Osteocyte (in vitro differentiated cells): Measurements from ENCODE around the gene EIF4G2. TPM values are rescaled to one million over a fixed set of nuclear protein-coding genes. Genes with fewer than 3 reads are reported as not detected.

ENCODE experiments used
- DNase-seq: peaks from one replicate; pipeline ENCODE4 v3.0.0; 2021; ENCODE audit warnings: mixed read lengths; ENCODE audit not compliant: unreplicated experiment; ENCODE audit errors: extremely low spot score
- H3K27ac Mint-ChIP-seq: one replicate; pipeline ENCODE4 v1.8.0; 2021; ENCODE audit warnings: mild to moderate bottlenecking, mixed read lengths; ENCODE audit not compliant: unreplicated experiment
- H3K27me3 Mint-ChIP-seq: one replicate; pipeline ENCODE4 v1.8.0; 2021; ENCODE audit warnings: mixed read lengths; ENCODE audit not compliant: unreplicated experiment
- H3K36me3 Mint-ChIP-seq: one replicate; pipeline ENCODE4 v1.8.0; 2021; ENCODE audit warnings: mixed read lengths; ENCODE audit not compliant: unreplicated experiment
- H3K4me1 Mint-ChIP-seq: one replicate; pipeline ENCODE4 v1.8.0; 2021; ENCODE audit warnings: mixed read lengths; ENCODE audit not compliant: unreplicated experiment
- H3K4me3 Mint-ChIP-seq: one replicate; pipeline ENCODE4 v1.8.0; 2021; ENCODE audit warnings: mild to moderate bottlenecking, moderate library complexity, mixed read lengths; ENCODE audit not compliant: unreplicated experiment
- H3K9me3 Mint-ChIP-seq: one replicate; pipeline ENCODE4 v1.8.0; 2021; ENCODE audit warnings: mixed read lengths; ENCODE audit not compliant: unreplicated experiment
- CTCF ChIP-seq: fragments of 200-600 bp; sonication (generic); IDR thresholded peaks from 2 replicates; pipeline ENCODE4 v1.5.0; 2021; ENCODE audit warnings: antibody characterized with exemption, mild to moderate bottlenecking, moderate library complexity
- total RNA-seq: library from RNA; stranded (reverse); gene quantifications from 2 replicates; pipeline ENCODE4 v1.2.1, GENCODE V29; 2021

The EIF4G2 gene
- total RNA-seq, 1 donor from 2014 or later, result 966 TPM

GRCh38 chr11:10752486-10752885 lies 56.2 kb downstream of the EIF4G2 start:
- no peak for TF ChIP-seq CTCF
- Mint-ChIP-seq H3K27ac (no peak overlapping the region), H3K4me1 (peaks cover 13% of the 10 kb centered on the region), H3K36me3 (peaks cover 18% of the 10 kb centered on the region), H3K27me3 (no peaks in the 10 kb centered on the region), H3K4me3 (peak overlapping the region; percentile 94), H3K9me3 (no peaks in the 10 kb centered on the region)
- no peak for DNase-seq

DNA sequence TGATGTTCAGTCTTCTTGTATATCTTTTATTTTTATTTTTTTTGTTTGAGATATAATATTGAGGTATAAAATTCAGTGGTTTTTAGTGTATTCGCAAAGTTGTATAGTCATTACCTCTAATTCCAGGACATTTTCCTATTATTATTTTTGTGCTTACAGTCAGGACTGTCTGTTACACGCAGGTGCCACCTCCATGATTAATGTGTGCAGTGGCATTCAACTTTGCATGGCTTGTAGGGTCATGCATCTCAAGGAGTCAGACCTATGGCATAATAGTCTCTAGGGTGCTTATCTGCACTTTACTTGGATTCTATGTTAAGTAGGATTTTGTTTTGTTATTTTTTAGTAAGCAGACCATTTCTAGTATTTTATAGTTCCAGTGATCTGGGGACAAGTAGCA lies 56.7 kb downstream of the EIF4G2 start:
- peaks cover 15% of the 10 kb centered on the region for H3K36me3 Mint-ChIP-seq
- no peaks in the 10 kb centered on the region for H3K27me3 Mint-ChIP-seq
- H3K4me3 Mint-ChIP-seq, result peak overlapping the region; percentile 94
- no peak for DNase-seq
- peak overlapping the region; percentile 99 for H3K27ac Mint-ChIP-seq
- H3K4me1 Mint-ChIP-seq, result peaks cover 13% of the 10 kb centered on the region
- TF ChIP-seq CTCF, result no peak
- H3K9me3 Mint-ChIP-seq, result no peaks in the 10 kb centered on the region

DNA sequence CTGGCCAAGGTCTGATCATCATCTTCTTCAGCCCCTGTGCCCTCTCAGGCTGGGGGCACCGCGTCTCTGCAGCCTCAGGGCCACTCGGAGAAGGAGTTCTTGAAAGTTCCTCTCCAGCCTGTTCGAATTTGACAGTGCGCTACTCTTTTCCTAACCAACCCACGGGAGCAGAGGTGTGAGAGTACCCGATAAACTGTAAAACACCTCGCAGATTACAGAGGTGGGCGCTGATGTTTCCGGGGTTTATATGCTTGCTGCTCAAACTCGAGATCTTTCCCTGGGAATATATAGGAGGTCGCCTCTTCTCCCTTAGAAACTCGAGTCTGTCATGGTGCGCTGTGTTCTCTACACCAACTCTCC lies 57.2 kb downstream of the EIF4G2 start:
- Mint-ChIP-seq H3K4me3 (peak overlapping the region; percentile 94), H3K9me3 (no peaks in the 10 kb centered on the region), H3K4me1 (peaks cover 13% of the 10 kb centered on the region), H3K27ac (peak overlapping the region; percentile 99), H3K27me3 (no peaks in the 10 kb centered on the region), H3K36me3 (peaks cover 13% of the 10 kb centered on the region)
- DNase-seq, result no peak
- no peak for TF ChIP-seq CTCF

DNA sequence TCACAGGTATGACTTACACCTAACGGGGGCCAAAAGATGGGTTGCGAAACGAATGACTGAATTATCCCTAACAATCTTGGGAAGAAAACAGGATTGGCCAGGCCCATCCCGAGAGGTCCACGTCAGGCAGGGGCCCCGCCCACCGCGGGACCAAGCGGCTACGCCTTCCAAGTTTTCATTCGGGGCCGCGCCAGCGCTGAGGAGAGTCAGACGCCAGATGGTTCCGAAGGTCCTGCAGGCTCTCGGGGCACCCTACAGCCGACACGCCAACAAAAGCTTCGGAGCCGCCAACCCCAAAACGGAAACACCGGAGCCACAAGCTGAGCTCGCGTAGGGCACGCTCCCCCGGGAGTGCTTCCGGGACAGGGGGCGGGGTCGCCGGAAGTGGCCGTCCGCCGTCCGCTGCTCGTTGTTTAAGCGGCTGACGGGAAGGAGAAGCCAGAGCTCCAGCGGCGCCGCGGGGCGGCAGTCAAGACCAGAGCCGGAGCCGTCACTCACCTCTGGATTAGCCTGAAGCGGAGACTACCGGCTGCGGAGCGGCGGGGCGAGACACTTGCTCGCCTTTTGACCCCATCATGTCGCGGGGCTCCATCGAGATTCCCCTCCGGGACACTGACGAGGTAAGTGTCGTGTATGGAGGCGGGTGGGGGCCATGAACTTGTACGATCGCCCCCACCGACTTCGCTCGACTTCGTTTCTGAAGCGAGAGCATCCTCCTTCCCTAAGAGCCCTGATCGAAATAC lies 57.7 kb downstream of the EIF4G2 start, which contains the start of gene CTR9:
TSS of gene CTR9 (plus strand) at position 409 of the 743 bp plus-strand sequence. CDS start at position 576, 167 bp downstream.
- peaks cover 13% of the 10 kb centered on the region for H3K4me1 Mint-ChIP-seq
- DNase-seq, result peak; percentile 97
- H3K27ac Mint-ChIP-seq, result peak within 1 kb of the TSS; percentile 99
- peak; percentile 26 for TF ChIP-seq CTCF
- H3K9me3 Mint-ChIP-seq, result no peaks in the 10 kb centered on the region
- peak within 1 kb of the TSS; percentile 94 for H3K4me3 Mint-ChIP-seq
- H3K27me3 Mint-ChIP-seq, result no peaks in the 10 kb centered on the region
- H3K36me3 Mint-ChIP-seq, result peaks cover 12% of the 10 kb centered on the region

DNA sequence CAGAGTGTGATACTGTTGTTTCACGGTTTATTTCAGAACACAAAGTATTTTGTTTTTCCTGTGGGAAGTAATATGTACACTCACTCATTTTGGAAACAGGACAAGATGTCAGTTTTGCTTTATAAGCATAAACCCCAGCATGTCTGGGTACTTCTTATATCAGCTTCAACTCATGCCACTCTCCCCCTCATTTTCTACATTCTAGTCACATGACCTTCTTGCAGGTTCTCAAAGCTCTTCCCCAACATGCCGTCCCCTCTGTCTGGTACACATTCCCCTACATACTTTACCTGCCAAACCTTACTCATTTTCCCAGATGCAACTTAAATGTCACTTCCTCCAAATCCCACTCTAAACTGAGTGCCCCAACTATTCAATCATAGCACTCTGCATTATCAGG lies 59.2 kb downstream of the EIF4G2 start:
- TF ChIP-seq CTCF, result no peak
- no peak overlapping the region for H3K27ac Mint-ChIP-seq
- DNase-seq, result no peak
- H3K4me1 Mint-ChIP-seq, result peaks cover 13% of the 10 kb centered on the region
- H3K27me3 Mint-ChIP-seq, result no peaks in the 10 kb centered on the region
- peaks cover 3% of the 10 kb centered on the region for H3K36me3 Mint-ChIP-seq
- H3K4me3 Mint-ChIP-seq, result peak overlapping the region; percentile 46
- H3K9me3 Mint-ChIP-seq, result no peaks in the 10 kb centered on the region
